DND-41 (cell line): ENCODE results near the gene CENPP.

Source experiments
- ATAC-seq: fragments of 200-7000 bp; cut with Tn5 transposase; 3 replicates; pipeline ENCODE4 v1.9.1; 2021; ENCODE audit warnings: low read depth; ENCODE audit not compliant: insufficient read depth
- DNase-seq: peaks from one replicate; pipeline ENCODE4 v3.0.0-alpha.2; 2020
- H2AFZ ChIP-seq: 2 replicates; pipeline ENCODE4 v1.6.0; 2012; ENCODE audit warnings: low read depth, low read length
- H3K27ac ChIP-seq: 2 replicates; pipeline ENCODE4 v1.5.1; 2012; ENCODE audit warnings: low read length, inconsistent platforms
- H3K27me3 ChIP-seq: fragments of 200-600 bp; sonication (generic); 2 replicates; pipeline ENCODE4 v1.6.0; 2012; ENCODE audit warnings: low read length, mild to moderate bottlenecking, inconsistent platforms; ENCODE audit not compliant: insufficient read depth, poor library complexity
- H3K36me3 ChIP-seq: 2 replicates; pipeline ENCODE4 v1.5.1; 2012; ENCODE audit warnings: low read length, inconsistent platforms; ENCODE audit not compliant: insufficient read depth
- H3K4me1 ChIP-seq: 2 replicates; pipeline ENCODE4 v1.5.1; 2012; ENCODE audit warnings: mild to moderate bottlenecking, low read length; ENCODE audit not compliant: insufficient read depth
- H3K4me2 ChIP-seq: 2 replicates; pipeline ENCODE4 v1.6.0; 2012; ENCODE audit warnings: mild to moderate bottlenecking, moderate library complexity, low read length, inconsistent platforms; ENCODE audit not compliant: insufficient read depth
- H3K4me3 ChIP-seq, 2 experiments: fragments of 200-600 bp in 1 of 2; shearing (Covaris generic) in 1 of 2; 2 replicates each; pipeline ENCODE4 v1.5.1; 2012 to 2016; ENCODE audit warnings: inconsistent platforms in 2 of 2, low read length in 2 of 2, mild to moderate bottlenecking in 2 of 2, low read depth in 1 of 2, moderate library complexity in 1 of 2
- H3K79me2 ChIP-seq: 2 replicates; pipeline ENCODE4 v1.6.0; 2012; ENCODE audit warnings: low read length, inconsistent platforms; ENCODE audit not compliant: insufficient read depth
- H3K9ac ChIP-seq: 2 replicates; pipeline ENCODE4 v1.6.0; 2012; ENCODE audit warnings: low read depth, mild to moderate bottlenecking, inconsistent platforms, low read length, moderate library complexity
- H3K9me3 ChIP-seq: 2 replicates; pipeline ENCODE4 v1.5.1; 2012; ENCODE audit warnings: low read length, moderate library complexity, mild to moderate bottlenecking, inconsistent platforms; ENCODE audit not compliant: insufficient read depth, severe bottlenecking
- H4K20me1 ChIP-seq: 2 replicates; pipeline ENCODE4 v1.6.0; 2012; ENCODE audit warnings: low read length; ENCODE audit not compliant: insufficient read depth
- EZH2 ChIP-seq: IDR thresholded peaks from 3 replicates; pipeline ENCODE4 v1.6.1; 2012; ENCODE audit warnings: borderline replicate concordance, low read depth, mild to moderate bottlenecking, moderate library complexity, low read length, inconsistent platforms; ENCODE audit not compliant: severe bottlenecking
- TF ChIP-seq, protein P1 (sequence below): IDR thresholded peaks from 2 replicates; pipeline ENCODE4 v1.5.1; 2012; ENCODE audit warnings: borderline replicate concordance, low read length, moderate library complexity, mild to moderate bottlenecking; ENCODE audit not compliant: poor library complexity, severe bottlenecking; ENCODE audit errors: extremely low read depth

Gene CENPP

GRCh38 chr9:92530893-92531292 is 205.1 kb downstream of the CENPP start:
- no peaks in the 10 kb centered on the region for H3K9me3 ChIP-seq
- no peak overlapping the region for H3K4me2 ChIP-seq
- H3K27me3 ChIP-seq, result no peaks in the 10 kb centered on the region
- TF ChIP-seq, protein P1, sequence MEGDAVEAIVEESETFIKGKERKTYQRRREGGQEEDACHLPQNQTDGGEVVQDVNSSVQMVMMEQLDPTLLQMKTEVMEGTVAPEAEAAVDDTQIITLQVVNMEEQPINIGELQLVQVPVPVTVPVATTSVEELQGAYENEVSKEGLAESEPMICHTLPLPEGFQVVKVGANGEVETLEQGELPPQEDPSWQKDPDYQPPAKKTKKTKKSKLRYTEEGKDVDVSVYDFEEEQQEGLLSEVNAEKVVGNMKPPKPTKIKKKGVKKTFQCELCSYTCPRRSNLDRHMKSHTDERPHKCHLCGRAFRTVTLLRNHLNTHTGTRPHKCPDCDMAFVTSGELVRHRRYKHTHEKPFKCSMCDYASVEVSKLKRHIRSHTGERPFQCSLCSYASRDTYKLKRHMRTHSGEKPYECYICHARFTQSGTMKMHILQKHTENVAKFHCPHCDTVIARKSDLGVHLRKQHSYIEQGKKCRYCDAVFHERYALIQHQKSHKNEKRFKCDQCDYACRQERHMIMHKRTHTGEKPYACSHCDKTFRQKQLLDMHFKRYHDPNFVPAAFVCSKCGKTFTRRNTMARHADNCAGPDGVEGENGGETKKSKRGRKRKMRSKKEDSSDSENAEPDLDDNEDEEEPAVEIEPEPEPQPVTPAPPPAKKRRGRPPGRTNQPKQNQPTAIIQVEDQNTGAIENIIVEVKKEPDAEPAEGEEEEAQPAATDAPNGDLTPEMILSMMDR, result no peak
- no peak for TF ChIP-seq EZH2
- H3K79me2 ChIP-seq, result no peaks in the 10 kb centered on the region
- no peaks in the 10 kb centered on the region for H3K36me3 ChIP-seq
- DNase-seq (no peak), ATAC-seq (no peak)
- no peaks in the 10 kb centered on the region for H3K4me1 ChIP-seq
- no peak overlapping the region for H3K4me3 ChIP-seq
- H3K9ac ChIP-seq, result no peak overlapping the region
- no peak overlapping the region for H2AFZ ChIP-seq
- no peak overlapping the region for H3K27ac ChIP-seq
- no peaks in the 10 kb centered on the region for H4K20me1 ChIP-seq

GRCh38 chr9:92534204-92534603 is 208.5 kb downstream of the CENPP start:
- Histone ChIP-seq H3K27me3 (no peaks in the 10 kb centered on the region), H2AFZ (no peak overlapping the region), H3K9ac (no peak overlapping the region), H3K27ac (no peak overlapping the region), H3K36me3 (no peaks in the 10 kb centered on the region), H4K20me1 (no peaks in the 10 kb centered on the region), H3K4me3 (no peak overlapping the region), H3K79me2 (no peaks in the 10 kb centered on the region), H3K4me1 (no peaks in the 10 kb centered on the region), H3K4me2 (no peak overlapping the region), H3K9me3 (no peaks in the 10 kb centered on the region)
- DNase-seq (no peak), ATAC-seq (no peak)
- TF ChIP-seq EZH2, result no peak
- TF ChIP-seq, protein P1, result no peak

- Histone ChIP-seq H3K27ac (no peak overlapping the region), H2AFZ (no peak overlapping the region)
- ATAC-seq, result no peak
Measured at GRCh38 chr9:92534674-92535073, 208.9 kb downstream of the CENPP start.

More at GRCh38 chr9:92534674-92535073, 208.9 kb downstream of the CENPP start:
- Histone ChIP-seq H3K4me3 (no peak overlapping the region), H3K27me3 (no peaks in the 10 kb centered on the region), H3K9ac (no peak overlapping the region), H3K79me2 (no peaks in the 10 kb centered on the region), H3K36me3 (no peaks in the 10 kb centered on the region), H3K4me2 (no peak overlapping the region), H3K9me3 (no peaks in the 10 kb centered on the region), H3K4me1 (no peaks in the 10 kb centered on the region), H4K20me1 (no peaks in the 10 kb centered on the region)
- no peak for DNase-seq
- TF ChIP-seq EZH2, result no peak
- TF ChIP-seq, protein P1, result no peak
